GM19043 (cell line): ENCODE results near the gene FBXW5.

Source experiments
- ATAC-seq: cut with Tn5 transposase; IDR thresholded peaks from one replicate; pipeline ENCODE4 v1.9.1; 2021; ENCODE audit warnings: low read depth; ENCODE audit not compliant: unreplicated experiment

FBXW5 gene

GRCh38 chr9:136937186-136938001 is 7.1 kb downstream of the FBXW5 start:
- ATAC-seq: no peak

GRCh38 chr9:136936645-136937170 is 7.8 kb downstream of the FBXW5 start:
- ATAC-seq: no peak

GRCh38 chr9:136935651-136936050 is 8.9 kb downstream of the FBXW5 start:
- ATAC-seq: no peak

- no peak for ATAC-seq
Measured at GRCh38 chr9:136934277-136934676, 10.3 kb downstream of the FBXW5 start.

- no peak for ATAC-seq
Measured at GRCh38 chr9:136931611-136932130, 12.9 kb downstream of the FBXW5 start.

- no peak for ATAC-seq
Measured at GRCh38 chr9:136930014-136930413, 14.5 kb downstream of the FBXW5 start.

- ATAC-seq: no peak
Measured at GRCh38 chr9:136928591-136928990, 15.9 kb downstream of the FBXW5 start.

- no peak for ATAC-seq
Measured at GRCh38 chr9:136927343-136928271, 16.9 kb downstream of the FBXW5 start.

GRCh38 chr9:136926749-136927148 is 17.8 kb downstream of the FBXW5 start:
- no peak for ATAC-seq

GRCh38 chr9:136926154-136926704 is 18.3 kb downstream of the FBXW5 start:
- no peak for ATAC-seq

- ATAC-seq: no peak
Measured at GRCh38 chr9:136925414-136926153, 19.0 kb downstream of the FBXW5 start.

GRCh38 chr9:136923881-136924280 is 20.7 kb downstream of the FBXW5 start:
- no peak for ATAC-seq

- ATAC-seq: no peak
Measured at GRCh38 chr9:136922540-136922939, 22.0 kb downstream of the FBXW5 start.

GRCh38 chr9:136921718-136922117 is 22.8 kb downstream of the FBXW5 start:
- no peak for ATAC-seq

GRCh38 chr9:136921307-136921706 is 23.2 kb downstream of the FBXW5 start:
- no peak for ATAC-seq

- ATAC-seq: no peak
Measured at GRCh38 chr9:136920734-136921231, 23.8 kb downstream of the FBXW5 start.

GRCh38 chr9:136920069-136920468 is 24.5 kb downstream of the FBXW5 start:
- no peak for ATAC-seq

GRCh38 chr9:136917902-136918301 is 26.6 kb downstream of the FBXW5 start:
- no peak for ATAC-seq

- ATAC-seq: no peak
Measured at GRCh38 chr9:136916330-136917184, 28.0 kb downstream of the FBXW5 start.
